ENCODE data around the gene MAGOH. TPM values are rescaled to one million over a fixed set of nuclear protein-coding genes. Genes with fewer than 3 reads are reported as not detected.
"Not testable (repeated sequence)": the region's sequence is repeated elsewhere in the genome, so short reads cannot be mapped to it uniquely, and the experiment has no call there.

MAGOH gene
- total RNA-seq, 2 experiments from 2014 or later: 83.7 to 87.2 TPM

DNA sequence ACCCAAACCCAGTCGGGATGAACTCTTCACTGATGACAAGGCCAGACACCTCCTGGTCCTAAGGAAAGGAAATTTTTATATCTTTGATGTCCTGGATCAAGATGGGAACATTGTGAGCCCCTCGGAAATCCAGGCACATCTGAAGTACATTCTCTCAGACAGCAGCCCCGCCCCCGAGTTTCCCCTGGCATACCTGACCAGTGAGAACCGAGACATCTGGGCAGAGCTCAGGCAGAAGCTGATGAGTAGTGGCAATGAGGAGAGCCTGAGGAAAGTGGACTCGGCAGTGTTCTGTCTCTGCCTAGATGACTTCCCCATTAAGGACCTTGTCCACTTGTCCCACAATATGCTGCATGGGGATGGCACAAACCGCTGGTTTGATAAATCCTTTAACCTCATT, 28.0 kb downstream of the MAGOH start:
- Mint-ChIP-seq H3K9me3 (peaks cover 12% of the 10 kb centered on the region), H3K27ac (no peak overlapping the region), H3K4me1 (ENCODE audit: low read depth) (no peaks in the 10 kb centered on the region), H3K4me3 (no peak overlapping the region), H3K27me3 (ENCODE audit: low read depth) (no peaks in the 10 kb centered on the region), H3K36me3 (ENCODE audit: low read depth) (peaks cover 40% of the 10 kb centered on the region)
- intact Hi-C loops (cut with micrococcal nuclease): no loop called here
- no peak for DNase-seq
- CTCF ChIA-PET: no interaction called here

DNA sequence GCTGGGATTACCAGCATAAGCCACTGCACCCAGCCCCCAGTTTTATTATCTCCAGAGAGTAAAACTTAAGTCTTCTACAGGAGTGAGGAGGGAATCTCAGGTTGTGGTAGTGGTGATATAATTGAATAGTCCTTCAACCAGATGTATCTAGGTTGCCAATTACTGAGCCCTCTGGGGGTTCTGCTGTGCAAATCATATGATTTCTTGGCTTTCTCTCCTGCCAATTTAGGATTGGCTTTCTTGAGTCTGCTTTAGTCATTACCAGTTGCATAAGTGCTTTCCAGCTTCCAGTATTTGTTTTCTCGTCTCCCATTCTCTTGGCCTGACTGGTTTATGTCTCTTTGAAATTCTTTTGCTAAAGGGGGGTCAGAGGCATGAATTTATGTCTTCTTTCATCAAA, 30.6 kb downstream of the MAGOH start:
- CTCF ChIA-PET: no interaction called here
- H3K27ac Mint-ChIP-seq: no peak overlapping the region

DNA sequence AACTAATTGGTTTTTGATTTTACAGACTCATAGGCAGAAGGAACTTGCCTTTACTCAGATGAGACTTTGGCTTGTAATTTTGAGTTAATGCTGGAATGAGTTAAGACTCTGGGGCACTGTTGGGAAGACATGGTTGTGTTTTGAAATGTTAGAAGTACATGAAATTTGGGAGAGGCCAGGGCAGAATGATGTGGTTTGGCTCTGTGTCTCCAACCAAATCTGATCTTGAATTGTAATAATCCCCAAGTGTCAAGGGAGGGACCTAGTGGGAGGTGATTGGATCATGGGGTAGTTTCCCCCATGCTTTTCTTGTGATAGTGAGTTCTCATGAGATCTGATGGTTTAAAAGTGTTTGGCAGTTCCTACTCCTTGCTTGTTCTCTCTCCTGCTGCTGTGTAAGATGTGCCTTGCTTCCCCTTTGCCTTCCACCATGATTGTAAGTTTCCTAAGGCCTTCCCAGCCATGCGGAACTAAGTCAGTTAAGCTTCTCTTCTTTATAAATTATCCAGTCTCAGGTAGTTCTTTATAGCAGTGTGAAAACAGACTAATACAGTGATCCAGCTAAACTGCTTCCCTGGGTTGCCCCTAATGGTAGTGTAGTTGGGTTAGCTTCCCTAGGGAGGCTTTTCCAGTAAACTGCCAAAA, 31.5 kb downstream of the MAGOH start:
- no peaks in the 10 kb centered on the region for H3K4me1 Mint-ChIP-seq (ENCODE audit: low read depth)
- peaks cover 65% of the 10 kb centered on the region for H3K36me3 Mint-ChIP-seq (ENCODE audit: low read depth)
- DNase-seq: no peak
- no peak overlapping the region for H3K4me3 Mint-ChIP-seq
- H3K9me3 Mint-ChIP-seq: peaks cover 19% of the 10 kb centered on the region
- CTCF ChIA-PET: no interaction called here
- no peak overlapping the region for H3K27ac Mint-ChIP-seq
- intact Hi-C loops (cut with micrococcal nuclease): no loop called here
- H3K27me3 Mint-ChIP-seq (ENCODE audit: low read depth): no peaks in the 10 kb centered on the region

More for the DNA sequence above, 30.6 kb downstream of the MAGOH start:
- peaks cover 19% of the 10 kb centered on the region for H3K9me3 Mint-ChIP-seq
- intact Hi-C loops (cut with micrococcal nuclease): no loop called here
- no peak overlapping the region for H3K4me3 Mint-ChIP-seq
- no peaks in the 10 kb centered on the region for H3K27me3 Mint-ChIP-seq (ENCODE audit: low read depth)
- H3K36me3 Mint-ChIP-seq (ENCODE audit: low read depth): peaks cover 65% of the 10 kb centered on the region
- no peaks in the 10 kb centered on the region for H3K4me1 Mint-ChIP-seq (ENCODE audit: low read depth)
- no peak for DNase-seq

DNA sequence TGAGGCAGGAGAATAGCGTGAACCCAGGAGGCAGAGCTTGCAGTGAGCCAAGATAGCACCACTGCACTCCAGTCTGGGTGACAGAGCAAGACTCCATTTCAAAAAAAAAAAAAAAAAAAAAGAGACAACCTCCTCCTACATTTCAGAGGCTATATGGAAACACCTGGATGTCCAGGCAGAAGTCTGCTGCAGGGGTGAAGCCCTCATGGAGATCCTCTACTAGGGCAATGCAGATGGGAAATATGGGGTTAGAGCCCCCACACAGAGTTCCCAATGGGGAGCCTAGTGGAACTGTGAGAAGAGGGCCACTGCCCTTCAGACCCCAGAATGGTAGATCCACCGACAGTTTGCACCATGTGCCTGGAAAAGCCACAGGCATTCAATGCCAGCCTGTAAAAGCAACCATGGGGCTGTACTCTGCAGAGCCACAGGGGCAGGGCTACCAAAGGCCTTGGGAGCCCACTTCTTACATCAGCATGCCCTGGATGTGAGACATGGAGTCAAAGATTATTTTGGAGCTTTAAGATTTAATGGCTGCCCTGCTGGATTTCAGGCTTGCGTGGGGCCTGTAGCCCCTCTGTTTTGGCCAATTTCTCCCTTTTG, 32.1 kb downstream of the MAGOH start:
- peaks cover 65% of the 10 kb centered on the region for H3K36me3 Mint-ChIP-seq (ENCODE audit: low read depth)
- intact Hi-C loops (cut with micrococcal nuclease); H3K27me3 Mint-ChIP-seq (ENCODE audit: low read depth); H3K4me1 Mint-ChIP-seq (ENCODE audit: low read depth); H3K4me3 Mint-ChIP-seq; CTCF ChIA-PET; H3K27ac Mint-ChIP-seq: not testable (repeated sequence)
- peaks cover 19% of the 10 kb centered on the region for H3K9me3 Mint-ChIP-seq
- DNase-seq: peak; percentile 53

DNA sequence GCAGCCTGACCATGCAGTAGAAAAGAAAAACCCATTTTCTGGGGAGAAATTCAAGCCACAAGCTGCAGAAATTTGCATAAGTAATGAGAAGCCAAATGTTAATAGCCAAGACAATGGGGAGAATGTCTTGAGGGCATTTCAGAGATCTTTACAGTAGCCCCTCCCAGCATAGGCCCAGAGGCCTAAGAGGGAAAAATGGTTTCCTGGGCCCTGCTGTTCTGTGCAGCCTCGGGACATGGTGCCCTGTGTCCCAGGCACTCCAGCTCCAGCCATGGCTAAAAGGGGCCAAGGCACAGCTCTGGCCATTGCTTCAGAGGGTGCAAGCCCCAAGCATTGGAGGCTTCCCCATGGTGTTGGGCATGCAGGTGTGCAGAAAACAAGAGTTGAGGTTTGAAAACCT, 32.8 kb downstream of the MAGOH start:
- H3K27me3 Mint-ChIP-seq (ENCODE audit: low read depth); H3K27ac Mint-ChIP-seq; intact Hi-C loops (cut with micrococcal nuclease); DNase-seq; CTCF ChIA-PET; H3K4me1 Mint-ChIP-seq (ENCODE audit: low read depth); H3K4me3 Mint-ChIP-seq: not testable (repeated sequence)
- Mint-ChIP-seq H3K9me3 (peaks cover 19% of the 10 kb centered on the region), H3K36me3 (ENCODE audit: low read depth) (peaks cover 66% of the 10 kb centered on the region)

DNA sequence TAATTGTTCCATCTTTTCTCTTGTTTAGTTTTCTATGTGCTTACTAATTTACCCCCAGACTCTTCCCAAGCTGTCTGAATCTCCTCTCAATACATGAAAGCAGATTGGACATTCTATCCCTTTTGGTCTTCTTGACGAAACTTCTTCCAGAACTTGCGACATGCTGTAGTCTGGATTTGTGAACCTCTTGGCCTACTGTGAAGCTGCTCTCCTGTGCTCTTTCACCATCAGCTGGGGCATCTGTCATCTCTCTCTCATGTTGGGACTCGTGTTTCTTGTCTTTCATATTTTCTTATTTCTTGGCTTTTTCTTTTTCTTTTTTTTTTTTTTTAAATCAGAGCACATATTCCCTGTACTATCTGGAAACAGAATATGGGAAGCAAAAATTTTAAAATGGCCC, 34.9 kb downstream of the MAGOH start:
- intact Hi-C loops (cut with micrococcal nuclease): no loop called here
- peaks cover 19% of the 10 kb centered on the region for H3K9me3 Mint-ChIP-seq
- H3K27me3 Mint-ChIP-seq (ENCODE audit: low read depth): no peaks in the 10 kb centered on the region
- H3K4me3 Mint-ChIP-seq: no peak overlapping the region
- H3K27ac Mint-ChIP-seq: no peak overlapping the region
- peaks cover 55% of the 10 kb centered on the region for H3K36me3 Mint-ChIP-seq (ENCODE audit: low read depth)
- peaks cover 3% of the 10 kb centered on the region for H3K4me1 Mint-ChIP-seq (ENCODE audit: low read depth)
- no peak for DNase-seq
- CTCF ChIA-PET: interaction anchor here (0.5 kb wide), 1 partner anchor 12 kb away, joined by 4 read pairs; no protein-coding TSS in a partner anchor

DNA sequence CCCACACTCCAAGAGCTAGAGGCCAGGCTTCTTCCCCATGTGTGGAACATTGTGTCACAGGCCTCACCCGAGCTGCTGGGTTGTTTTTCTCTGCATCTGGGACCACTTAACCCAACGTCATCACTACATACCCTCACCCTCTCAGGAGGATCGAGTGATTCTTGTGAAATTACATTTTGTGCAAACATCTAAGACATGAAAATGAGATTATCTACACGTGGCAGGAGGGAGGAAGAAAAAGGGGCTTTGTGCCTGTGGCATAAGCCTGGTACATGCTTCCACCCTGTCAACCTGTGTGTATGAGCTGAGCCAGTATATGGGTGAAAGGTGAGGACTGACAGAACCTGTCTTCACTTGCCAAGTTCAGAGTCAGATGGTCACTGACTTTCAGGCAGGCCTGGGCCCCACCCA, 40.1 kb downstream of the MAGOH start:
- no peak for DNase-seq
- H3K36me3 Mint-ChIP-seq (ENCODE audit: low read depth): peaks cover 23% of the 10 kb centered on the region
- no peaks in the 10 kb centered on the region for H3K9me3 Mint-ChIP-seq
- H3K4me3 Mint-ChIP-seq: peak overlapping the region; percentile 96
- peak overlapping the region; percentile 97 for H3K27ac Mint-ChIP-seq
- H3K27me3 Mint-ChIP-seq (ENCODE audit: low read depth): no peaks in the 10 kb centered on the region
- CTCF ChIA-PET: interaction anchor here (1.1 to 1.3 kb wide), 2 partner anchors 12 to 80 kb away, joined by 3 to 5 read pairs; no protein-coding TSS in a partner anchor
- intact Hi-C loops (cut with micrococcal nuclease): loop anchor here (5.0 kb wide), 3 partner anchors 214 to 496 kb away; partner anchors contain the start of gene ECHDC2
- H3K4me1 Mint-ChIP-seq (ENCODE audit: low read depth): peaks cover 21% of the 10 kb centered on the region

DNA sequence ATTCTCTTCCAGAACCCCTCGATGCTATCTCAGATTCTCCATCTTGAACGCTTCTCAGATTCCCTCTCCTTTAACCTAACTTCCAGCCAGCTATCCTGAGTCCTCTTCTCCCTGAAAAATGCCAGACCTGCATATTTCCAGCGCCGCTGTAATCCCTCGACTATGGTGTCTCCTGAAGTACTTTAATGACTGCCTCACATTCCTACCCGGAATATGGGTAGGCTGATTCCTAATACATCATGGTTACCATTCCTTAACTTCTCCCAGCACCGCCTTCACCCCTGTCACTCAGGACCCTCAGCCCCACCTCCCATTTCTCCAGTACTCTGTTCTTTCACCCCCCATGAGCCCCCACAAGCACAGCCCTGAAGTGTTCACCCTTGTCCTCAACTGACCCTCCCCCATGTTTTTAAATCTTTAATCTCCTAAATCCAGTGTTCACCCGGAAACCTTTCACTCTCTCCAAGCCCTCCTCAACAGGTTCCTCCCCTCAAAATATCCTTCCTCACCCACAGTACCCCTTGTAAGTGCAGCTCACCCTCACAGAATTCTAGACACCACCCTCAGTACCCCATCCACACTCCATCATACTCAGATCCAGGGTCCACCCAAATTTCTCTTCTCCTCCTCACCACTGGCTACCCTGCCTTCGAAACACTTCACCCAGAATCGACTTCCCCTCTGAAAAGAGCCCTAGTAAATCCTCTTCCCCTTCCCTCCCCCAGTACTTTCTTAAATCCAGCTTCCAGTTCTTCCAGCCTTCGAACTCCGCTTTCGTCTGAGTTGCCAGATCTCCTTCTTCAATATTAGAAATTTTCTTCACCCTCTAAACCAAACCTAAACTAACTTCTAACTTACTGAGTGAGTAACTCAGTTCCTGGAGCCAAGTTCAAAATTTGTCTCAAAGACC, 40.8 kb downstream of the MAGOH start:
- H3K9me3 Mint-ChIP-seq: no peaks in the 10 kb centered on the region
- H3K4me1 Mint-ChIP-seq (ENCODE audit: low read depth): peaks cover 21% of the 10 kb centered on the region
- no peak for DNase-seq
- CTCF ChIA-PET: interaction anchor here (1.1 to 1.3 kb wide), 2 partner anchors 11 to 81 kb away, joined by 3 to 5 read pairs; no protein-coding TSS in a partner anchor
- H3K4me3 Mint-ChIP-seq: peak overlapping the region; percentile 96
- intact Hi-C loops (cut with micrococcal nuclease): loop anchor here (2.0 to 5.0 kb wide), 4 partner anchors 183 to 495 kb away; partner anchors contain the start of gene ECHDC2
- H3K36me3 Mint-ChIP-seq (ENCODE audit: low read depth): peaks cover 17% of the 10 kb centered on the region
- peak overlapping the region; percentile 97 for H3K27ac Mint-ChIP-seq
- no peaks in the 10 kb centered on the region for H3K27me3 Mint-ChIP-seq (ENCODE audit: low read depth)

DNA sequence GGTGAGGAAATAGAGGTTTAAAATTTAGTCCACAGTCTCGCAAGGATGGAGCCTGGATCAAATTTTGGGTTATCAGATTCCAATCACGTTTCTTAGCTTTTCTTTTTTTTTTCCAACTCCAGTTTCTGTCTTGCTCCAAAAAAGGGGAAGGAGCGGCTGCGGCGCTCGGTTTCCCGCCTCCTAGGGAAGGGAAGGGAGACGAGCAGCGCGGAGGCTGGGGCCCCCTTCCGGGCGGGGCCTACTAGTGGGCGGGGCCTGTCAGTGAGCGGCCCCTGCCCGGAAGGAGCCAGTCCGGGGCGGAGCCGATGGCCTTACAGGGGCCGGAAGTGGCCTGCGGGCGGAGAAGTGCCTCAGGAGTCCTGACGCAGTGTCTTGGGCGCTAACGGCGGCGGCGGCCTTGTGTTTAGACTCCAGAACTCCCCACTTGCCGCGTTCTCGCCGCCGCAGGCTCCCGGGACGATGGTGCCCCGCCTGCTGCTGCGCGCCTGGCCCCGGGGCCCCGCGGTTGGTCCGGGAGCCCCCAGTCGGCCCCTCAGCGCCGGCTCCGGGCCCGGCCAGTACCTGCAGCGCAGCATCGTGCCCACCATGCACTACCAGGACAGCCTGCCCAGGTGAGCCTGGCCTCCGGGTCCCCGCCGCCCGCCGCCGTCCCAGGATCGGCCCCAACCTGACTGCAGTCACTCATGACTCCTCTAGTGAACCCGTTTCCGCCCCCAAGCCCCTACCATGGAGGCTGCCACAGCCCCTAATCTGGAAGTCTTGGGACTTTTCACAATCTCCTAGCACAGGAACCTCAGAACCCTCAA, 41.6 kb downstream of the MAGOH start, which contains the start of gene CPT2:
Gene CPT2, plus strand, starts transcription at position 340 of the 806 bp plus-strand sequence. Its CDS starts 120 bp downstream, at position 460.
- intact Hi-C loops (cut with micrococcal nuclease): loop anchor here (1.0 to 5.0 kb wide), 9 partner anchors 24 to 830 kb away; partner anchors contain the start of genes CC2D1B, CZIB, ECHDC2 and MAGOH
- H3K36me3 Mint-ChIP-seq (ENCODE audit: low read depth): peaks cover 14% of the 10 kb centered on the region
- peak; percentile 94 for DNase-seq
- peak within 1 kb of the TSS; percentile 96 for H3K4me3 Mint-ChIP-seq
- H3K27ac Mint-ChIP-seq: peak within 1 kb of the TSS; percentile 97
- H3K27me3 Mint-ChIP-seq (ENCODE audit: low read depth): no peaks in the 10 kb centered on the region
- H3K4me1 Mint-ChIP-seq (ENCODE audit: low read depth): peaks cover 21% of the 10 kb centered on the region
- CTCF ChIA-PET: interaction anchor here (1.1 to 6.3 kb wide), 3 partner anchors 10 to 31 kb away, joined by 3 to 30 read pairs (median 17); no protein-coding TSS in a partner anchor
- H3K9me3 Mint-ChIP-seq: peaks cover 2% of the 10 kb centered on the region

DNA sequence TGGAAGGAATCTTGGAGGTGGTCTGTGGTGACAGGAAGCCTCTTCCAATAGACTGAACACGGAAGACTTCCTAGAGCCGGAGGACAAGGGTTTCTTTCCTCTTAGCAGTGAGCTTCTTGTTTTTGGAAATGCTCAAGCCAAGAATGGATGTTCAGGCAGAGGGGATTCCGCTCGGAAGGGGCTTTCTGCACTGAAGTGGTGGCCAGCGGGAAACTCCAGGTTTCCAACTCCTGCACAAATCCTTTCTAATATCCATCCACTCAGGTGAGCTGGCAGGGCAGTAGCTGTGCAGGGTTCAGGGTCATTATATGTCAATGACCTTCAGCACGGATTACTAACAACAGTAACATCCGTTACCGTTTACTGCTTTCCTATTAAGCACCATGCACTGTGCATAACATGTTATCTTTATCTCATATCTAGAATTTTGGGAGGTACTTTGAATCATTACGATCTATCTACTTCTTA, 42.3 kb downstream of the MAGOH start:
- H3K4me3 Mint-ChIP-seq: peak overlapping the region; percentile 96
- DNase-seq: no peak
- H3K4me1 Mint-ChIP-seq (ENCODE audit: low read depth): peaks cover 21% of the 10 kb centered on the region
- H3K36me3 Mint-ChIP-seq (ENCODE audit: low read depth): peaks cover 14% of the 10 kb centered on the region
- H3K27ac Mint-ChIP-seq: peak overlapping the region; percentile 87
- no peaks in the 10 kb centered on the region for H3K27me3 Mint-ChIP-seq (ENCODE audit: low read depth)
- peaks cover 2% of the 10 kb centered on the region for H3K9me3 Mint-ChIP-seq
- intact Hi-C loops (cut with micrococcal nuclease): loop anchor here (1.0 to 5.0 kb wide), 9 partner anchors 24 to 830 kb away; partner anchors contain the start of genes CC2D1B, CZIB, ECHDC2 and MAGOH
- CTCF ChIA-PET: interaction anchor here (0.6 to 6.3 kb wide), 4 partner anchors 10 to 856 kb away, joined by 3 to 30 read pairs (median 10); no protein-coding TSS in a partner anchor
